ENCODE results near the gene FAM174B.
"Not testable (repeated sequence)": the region's sequence is repeated elsewhere in the genome, so short reads cannot be mapped to it uniquely, and the experiment has no call there.

FAM174B gene

DNA sequence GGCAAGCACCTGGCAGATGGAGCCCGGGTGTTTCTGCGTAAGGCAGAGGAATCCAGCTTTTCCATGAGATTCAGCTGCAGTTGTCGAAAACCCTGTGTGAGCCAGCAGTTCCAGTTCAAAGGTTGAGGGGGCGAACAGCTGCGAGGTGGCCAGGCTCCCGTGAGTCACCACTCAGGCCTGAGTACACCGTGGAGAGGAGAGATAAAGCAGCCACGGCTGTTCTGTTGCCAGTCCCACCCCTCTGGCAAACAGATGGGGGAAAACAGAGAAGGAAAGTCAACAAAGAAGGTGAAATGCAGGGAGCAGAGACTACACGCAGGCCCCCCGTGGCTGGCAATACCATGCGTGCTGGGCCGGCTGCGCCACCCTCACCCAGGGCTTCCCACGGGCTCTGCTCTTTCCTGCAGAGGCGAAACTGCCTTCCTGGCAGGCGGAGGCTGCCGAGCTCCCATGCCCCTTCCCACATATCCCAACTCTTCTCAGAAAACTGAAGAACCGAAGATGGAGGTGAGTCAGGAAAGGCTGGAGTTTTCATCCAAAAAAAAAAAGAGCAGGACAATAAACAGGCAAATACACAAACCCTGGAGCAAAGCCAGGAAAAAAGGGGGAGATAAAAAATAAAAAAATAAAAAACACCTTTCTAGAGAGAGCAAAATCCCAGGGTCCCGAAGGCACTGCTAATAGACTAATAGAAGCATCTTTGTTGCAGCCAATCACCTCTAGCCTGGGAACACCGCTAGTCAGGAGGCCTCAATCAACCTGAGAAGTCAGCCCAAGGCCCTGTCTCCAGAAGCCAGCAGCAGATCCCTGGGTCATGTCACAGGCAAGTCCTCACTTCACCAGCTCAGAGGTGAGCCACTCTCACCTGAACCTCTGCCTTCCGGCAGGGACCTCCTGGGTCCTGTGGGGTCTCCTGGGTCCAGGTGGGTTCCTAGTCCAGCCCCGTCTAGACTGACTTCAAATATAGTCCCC lies 37.7 kb downstream of the FAM174B start:
- DNase-seq (ENCODE audit: low spot score), result peak; percentile 54

DNA sequence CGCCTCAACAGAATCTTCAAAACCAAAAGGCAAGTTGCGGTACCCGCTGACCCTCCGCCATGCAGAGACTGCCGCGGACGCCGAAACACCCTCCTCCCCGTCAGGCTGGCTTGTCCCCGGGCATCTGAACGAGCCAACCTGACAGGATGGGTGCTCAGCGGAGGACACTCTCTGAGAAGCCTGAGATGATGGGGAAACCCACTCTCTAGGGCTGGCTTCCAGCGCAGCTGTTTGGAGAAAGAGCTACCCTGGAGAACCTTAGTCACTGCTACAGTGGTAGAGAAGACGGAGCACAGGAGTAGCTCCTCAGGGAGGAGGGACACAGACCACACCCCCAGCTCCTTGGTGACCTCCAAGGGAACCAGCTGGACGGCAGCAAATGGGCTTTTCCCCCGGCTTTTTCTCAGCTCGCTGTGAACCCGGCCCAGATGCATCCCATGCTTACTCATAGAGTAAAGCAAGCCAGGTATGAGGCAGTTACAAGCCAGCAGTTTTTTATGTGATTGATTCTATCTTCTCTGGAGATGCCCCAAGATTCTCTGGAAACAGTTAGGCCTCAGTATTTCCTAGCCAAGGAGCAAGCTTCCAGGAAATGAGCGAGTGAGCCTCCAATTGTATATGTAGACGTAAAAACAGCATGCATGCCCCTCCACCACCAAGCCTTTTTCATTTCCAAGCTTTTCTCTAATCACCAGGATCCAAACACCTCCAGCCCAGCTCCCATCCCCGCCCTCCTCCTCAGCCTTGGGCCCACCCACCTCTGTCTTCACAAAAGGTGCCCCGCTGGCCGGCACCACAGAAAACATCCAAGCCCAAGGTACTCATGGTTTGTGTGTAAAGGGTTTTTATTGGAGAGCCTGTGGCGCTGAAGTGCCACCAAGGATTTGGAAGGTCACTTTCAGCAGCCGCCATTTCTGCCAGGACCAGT lies 38.7 kb downstream of the FAM174B start:
- no peak for DNase-seq (ENCODE audit: low spot score)

DNA sequence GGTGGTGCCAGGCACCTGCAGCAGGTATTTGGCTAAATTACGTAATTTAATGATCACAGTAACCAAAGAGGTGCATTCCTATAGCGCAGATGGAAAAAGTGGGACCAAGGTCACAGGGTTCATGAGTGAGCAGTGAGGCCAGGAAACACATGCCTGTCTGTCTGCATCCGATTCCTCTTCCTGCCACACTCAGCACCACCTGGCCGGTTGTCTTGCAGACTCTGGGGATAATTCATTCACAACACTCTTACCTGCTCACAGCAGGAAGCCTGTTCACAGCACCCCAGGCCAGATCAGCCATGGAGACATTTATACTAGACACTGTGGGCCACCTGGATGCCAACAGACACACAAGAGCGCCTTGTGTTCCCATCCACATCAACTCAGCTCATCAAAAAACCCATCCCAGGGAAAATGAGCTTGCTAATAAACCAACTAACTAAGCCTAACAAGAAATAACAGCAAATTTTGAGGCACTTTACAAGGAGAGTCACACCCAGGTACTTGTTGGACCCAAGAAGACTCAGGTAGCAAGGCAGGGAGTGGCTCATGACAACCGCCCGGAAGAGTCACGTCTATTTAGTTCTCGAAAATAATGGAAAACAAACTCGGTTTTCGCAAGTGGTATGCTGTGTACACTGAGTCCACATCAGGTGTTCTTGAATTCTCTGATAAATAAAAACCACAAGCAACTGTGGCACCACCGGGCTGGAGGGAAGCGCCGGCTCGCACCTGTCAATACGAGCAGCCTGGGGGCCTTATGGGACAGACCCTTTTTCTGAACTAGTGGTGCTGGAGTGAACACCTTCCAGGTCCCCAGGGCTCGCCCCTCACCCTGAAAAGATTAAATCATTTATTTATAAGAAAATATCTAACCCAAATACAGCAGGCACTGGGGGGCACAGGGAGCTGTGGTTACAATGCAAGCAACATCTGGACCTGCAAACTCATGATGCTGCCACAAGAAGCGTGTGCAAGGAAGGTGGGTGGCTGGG lies 40.5 kb downstream of the FAM174B start:
- DNase-seq (ENCODE audit: low spot score), result no peak

DNA sequence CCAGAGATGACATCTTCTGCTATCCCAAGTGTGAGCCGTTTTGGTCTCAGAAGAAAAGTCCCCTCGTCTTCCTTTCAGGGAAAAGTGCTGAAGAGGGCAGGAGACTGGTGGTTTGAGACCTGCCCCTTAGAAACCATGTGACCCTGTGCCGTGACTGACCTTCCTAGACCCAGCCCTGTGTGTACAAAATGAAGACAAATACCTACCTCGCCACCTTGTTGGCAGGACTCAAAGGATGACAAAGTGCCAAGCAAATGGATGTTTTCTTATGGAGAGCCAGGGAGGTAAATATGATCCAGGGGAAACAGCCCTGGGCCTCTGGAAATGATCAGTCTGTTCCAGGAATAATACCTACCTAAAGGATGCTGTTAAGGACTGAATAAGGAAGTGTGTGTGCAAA lies 41.3 kb downstream of the FAM174B start:
- no peak for DNase-seq (ENCODE audit: low spot score)

DNA sequence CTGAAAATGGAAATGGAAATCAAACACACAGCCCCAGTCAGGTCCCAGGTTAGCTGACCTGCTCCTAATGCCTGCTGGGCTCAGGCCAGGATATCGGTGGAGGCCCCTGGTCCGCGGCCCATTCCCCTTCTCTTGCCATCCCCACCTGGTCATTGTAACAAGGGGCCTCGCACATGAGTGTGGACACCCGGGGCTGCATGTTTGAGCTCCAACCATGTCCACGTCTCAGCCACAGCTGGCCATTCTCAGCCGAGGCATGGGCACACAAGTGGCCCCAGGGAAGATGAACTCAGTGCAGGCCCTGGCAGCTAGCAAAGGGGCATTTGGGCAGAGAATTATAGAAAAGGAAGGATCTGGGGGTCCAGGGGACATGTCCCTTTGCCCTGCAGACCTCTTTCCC lies 41.7 kb downstream of the FAM174B start:
- DNase-seq (ENCODE audit: low spot score), result no peak

DNA sequence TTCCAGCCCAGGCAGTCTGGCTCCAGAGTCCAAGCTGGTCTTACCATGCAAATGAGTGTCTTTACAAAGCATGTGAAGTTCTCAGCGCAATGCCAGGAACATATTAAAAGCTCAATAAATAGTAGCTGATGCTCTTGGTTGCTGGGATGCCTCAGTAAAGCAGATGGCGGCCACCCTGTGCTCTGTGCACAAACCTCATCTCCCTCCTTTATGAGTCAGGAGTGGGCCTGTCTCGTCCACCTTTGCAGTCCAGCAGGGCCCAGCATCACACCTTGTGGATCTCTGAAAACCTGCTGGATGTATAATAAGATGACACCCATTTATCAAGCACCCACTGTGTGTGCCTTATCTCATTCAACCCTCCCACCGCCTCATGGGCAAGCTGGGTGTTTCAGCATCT lies 42.7 kb downstream of the FAM174B start:
- no peak for DNase-seq (ENCODE audit: low spot score)

DNA sequence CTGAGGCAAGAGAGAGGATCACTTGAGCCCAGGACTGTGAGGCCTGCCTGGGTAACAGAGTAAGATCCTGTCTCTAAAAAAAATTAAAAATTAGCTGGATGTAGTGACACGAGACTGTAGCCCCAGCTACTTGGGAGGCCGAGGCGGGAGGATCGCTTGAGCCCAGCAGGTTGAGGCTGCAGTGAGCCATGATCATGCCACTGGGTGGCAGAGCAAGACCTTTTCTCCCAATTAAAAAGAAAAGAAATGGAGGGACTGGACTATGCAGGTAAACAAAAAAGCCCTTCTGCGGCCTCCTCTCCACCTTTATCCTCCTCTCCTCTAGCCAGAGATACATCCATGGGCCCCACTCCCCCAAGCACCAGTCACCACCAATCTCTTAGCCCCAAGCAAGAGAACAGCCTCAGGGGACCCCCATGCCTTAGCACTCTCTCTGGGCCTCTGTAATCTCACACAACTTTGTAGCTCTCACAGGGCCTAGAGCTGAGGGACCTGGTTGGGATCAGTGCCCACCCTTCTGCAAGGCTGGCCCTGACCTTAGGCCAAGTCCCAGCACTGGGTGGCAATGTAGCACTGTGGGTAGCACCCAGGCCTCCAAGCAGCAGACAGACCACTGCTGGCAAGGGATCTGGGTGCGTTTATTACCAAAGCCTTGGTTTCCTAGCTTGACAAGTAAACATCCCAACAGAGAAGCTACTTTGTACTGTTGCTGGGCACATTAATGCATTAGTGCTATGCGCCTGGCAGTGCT lies 43.4 kb downstream of the FAM174B start:
- no peak for DNase-seq (ENCODE audit: low spot score)

DNA sequence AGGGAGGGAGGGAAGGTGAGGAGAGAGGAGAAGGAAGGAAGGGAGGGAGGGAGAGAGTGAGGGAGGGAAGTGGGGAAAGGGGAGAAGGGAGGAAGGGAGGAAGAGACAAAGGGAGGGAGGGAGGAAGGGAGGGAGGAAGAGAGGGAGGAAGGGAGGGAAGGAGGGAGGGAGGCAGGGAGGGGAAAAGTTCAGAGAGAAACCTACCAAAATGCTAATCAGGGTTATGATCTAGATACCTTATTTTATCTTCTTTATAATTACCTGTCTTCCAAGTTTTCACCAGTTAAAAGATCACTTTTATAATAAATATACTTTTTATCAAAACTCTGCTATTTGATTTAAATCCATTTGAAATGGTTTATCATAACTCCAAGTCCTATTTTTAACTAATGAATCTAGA lies 44.4 kb downstream of the FAM174B start:
- no peak for DNase-seq (ENCODE audit: low spot score)

DNA sequence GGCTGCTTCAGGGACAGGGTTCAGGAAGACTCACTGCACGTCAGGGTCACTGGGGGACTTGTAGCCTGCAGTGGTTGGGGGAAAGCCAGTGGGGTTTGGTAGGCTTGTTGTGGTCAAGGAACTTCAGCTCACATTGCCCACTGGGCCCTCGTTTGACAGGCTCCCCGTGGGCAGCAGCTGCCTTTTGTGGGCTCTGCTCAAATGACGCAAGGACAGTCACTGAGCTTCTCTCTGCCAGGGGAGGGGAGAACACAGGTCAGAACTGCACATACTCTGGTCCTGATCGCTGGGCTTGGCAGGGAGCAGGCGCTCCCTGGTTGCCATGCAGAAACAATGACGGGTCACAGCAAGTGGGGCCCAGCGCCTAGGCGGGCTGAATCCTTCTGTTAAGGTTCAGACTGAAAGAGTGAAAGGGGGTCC lies 45.5 kb downstream of the FAM174B start:
- DNase-seq (ENCODE audit: low spot score), result no peak

DNA sequence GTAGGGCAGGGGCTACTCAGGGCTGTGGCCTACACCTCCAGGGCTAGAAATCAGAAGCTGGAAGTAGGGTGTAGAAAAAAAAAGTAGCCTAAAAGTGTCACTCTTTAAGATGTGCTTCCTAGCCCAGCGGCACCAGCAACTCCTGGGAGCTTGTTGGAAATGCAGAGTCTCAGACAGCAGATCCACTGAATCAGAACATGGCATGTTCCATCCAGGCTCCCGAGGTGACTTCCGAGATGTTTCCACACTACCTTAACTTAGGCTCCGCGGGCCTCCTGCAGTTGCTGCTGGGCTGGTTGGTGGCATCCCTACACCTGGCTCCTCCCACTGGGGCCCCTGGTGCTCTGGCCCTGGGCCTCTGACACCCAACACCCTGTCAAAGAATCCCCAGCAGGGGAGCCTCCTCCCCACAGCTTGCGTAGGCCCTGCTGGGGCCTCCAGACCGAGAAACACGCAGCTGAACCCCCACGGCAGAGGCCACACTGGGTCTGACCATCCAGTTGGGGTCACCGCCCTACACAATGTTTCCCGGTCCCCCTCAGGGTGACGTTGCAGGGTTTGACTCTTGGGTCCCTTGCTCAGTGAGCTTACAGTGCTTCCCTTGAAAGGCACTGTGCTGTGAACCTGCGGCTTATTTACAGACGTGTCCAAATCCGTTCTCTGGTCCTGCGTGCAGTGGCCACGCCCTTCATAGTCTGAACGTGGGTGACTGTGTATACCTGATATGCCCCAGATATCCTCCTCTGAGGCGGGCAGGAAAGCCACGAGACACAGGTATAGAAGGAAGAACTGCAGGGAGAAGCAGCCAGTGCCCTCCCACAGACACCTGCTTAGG lies 46.5 kb downstream of the FAM174B start:
- no peak for DNase-seq (ENCODE audit: low spot score)

DNA sequence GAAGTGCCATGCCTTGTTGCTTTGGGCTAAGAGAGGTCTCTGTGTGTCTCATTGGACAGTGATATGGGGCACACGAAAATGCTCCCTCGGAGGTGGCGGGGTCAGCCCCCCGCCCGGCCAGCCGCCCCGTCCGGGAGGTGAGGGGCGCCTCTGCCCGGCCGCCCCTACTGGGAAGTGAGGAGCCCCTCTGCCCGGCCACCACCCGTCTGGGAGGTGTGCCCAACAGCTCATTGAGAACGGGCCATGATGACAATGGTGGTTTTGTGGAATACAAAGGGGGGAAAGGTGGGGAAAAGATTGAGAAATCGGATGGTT lies 48.8 kb downstream of the FAM174B start:
- not testable (repeated sequence) for DNase-seq (ENCODE audit: low spot score)

DNA sequence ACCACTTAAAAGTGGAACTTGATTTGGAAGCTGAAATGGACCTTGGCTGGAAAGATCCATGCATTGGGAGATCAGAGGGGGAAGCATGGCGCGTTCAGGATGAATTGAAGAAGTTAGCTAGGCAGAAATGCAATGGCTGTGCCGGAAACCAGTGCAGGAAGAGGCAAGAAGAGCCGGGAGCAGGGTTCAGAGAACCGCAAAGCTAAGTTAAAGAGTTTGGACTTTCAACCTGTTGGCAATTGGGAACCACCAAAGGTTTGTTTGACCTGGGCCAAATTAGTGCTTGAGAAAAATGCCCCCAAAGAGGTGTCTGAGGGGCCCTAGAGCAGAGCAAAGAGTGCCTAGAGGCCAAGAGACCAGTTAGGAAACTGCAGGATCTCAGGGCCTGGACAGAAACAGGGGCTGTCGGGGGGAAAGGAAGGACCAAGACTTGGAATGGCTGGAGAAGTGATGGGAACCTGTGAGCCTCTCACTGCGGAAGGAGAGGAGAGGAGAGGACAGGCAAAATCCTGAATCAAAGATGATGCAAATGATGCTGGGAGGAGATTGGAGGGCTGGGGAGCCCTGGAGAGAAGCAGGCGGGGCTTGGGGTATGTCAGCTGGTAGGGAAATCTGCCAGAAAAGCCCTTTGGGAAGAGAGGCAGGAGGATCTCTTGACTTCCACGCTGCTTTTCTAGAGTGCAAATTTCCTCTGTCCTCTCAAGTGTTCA lies 49.3 kb downstream of the FAM174B start:
- no peak for DNase-seq (ENCODE audit: low spot score)

DNA sequence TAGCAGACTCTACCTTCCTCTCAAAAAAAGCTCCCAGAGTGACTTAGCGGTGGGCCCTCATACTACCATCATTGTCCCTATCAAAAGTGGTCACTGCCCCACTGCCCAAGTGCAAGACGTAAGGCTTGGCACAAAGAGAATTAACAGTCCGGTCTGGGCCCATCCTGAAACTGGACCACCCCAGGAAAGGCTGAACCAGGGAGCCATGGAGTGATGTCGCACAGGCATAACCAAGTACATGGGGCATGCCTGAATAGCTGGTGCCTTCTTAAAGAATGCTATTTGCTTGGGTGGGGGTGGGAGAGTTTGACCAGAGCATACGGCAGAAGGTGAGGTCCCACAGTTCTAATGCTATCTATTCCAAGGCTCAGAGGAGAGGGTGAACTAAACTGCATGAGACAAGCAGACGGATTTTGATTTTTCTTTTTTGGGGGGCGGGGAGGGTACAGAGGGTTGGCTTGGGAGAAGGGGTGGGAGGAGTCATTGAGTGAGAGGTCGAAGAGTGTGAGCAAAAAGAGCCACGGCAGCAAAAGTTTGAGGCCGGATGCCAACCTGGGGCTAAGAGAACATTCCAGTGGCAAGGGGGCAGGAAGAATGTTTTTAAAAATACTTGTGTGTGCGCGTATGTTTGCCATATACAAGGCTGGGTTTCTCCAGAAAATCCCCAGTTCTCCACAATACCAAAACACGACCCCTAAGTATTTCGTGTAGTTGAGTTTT lies 50.2 kb downstream of the FAM174B start:
- DNase-seq (ENCODE audit: low spot score), result no peak

DNA sequence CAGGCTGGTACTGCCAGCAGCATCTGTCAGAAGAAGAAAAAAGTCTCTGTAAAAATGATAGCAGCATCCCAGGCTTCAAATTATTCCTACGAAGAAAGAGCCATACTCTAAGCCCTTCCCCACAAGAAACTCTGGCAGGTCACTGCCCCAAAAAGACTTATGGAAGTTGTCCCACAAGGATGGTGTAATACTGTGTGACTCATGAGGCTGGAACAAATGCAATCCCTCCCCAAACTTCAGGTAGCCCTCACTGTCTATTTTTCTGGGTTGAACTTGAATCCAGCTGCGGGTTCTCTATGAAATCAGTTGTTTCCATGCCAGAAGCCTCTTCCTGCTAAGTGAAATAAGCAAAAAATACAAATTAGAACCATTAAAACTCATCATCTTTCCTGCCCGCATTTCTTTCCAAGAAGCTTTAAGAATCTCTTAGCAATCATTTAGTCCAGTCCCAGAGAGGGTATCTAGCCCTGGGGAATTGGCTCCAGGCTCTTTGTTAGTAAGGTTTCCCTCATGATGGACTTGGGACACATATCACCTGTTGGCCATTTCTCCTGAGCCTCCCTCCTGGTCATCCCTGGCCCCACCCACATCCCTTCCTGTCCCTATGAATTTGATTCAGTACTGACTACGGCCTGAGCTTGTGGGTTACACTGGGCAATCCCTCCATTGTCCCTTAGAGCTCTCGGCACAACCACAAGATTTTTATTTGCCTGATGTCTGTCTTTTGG lies 51.7 kb downstream of the FAM174B start:
- DNase-seq (ENCODE audit: low spot score), result no peak

DNA sequence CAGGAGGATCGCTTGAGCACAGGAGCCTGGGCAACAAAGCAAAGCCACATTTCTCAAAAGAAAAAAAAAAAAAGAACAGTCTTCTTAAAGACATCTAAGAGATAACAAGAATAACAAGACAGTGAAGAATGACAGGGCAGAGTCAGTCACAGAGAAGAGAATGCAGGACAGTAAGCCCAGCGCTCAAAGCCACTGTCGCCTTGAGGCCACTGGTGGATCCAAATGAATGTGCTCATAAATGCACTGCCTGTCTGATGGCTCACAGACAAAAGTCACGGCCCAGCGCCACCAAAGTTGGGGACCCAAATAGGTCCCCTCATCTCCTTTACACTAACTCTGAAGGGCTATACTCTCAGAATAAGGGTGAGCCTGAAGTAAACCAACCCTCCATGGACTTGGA lies 52.3 kb downstream of the FAM174B start:
- no peak for DNase-seq (ENCODE audit: low spot score)

DNA sequence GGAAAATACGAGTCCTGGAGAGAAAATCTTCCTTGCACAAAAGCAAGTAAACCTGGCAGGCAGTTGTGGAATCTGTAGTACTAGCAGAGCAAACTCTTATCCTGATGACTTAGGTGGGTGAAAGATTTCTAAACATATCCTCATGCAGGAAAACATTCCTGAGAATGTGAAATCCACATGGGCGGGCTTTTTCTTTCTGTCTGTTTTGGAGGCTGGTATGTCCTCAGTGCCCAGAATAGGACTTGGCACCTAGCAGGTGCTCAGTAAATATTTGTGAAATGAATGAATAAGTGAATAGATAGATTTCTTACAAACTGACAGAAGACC lies 53.3 kb downstream of the FAM174B start:
- no peak for DNase-seq (ENCODE audit: low spot score)

DNA sequence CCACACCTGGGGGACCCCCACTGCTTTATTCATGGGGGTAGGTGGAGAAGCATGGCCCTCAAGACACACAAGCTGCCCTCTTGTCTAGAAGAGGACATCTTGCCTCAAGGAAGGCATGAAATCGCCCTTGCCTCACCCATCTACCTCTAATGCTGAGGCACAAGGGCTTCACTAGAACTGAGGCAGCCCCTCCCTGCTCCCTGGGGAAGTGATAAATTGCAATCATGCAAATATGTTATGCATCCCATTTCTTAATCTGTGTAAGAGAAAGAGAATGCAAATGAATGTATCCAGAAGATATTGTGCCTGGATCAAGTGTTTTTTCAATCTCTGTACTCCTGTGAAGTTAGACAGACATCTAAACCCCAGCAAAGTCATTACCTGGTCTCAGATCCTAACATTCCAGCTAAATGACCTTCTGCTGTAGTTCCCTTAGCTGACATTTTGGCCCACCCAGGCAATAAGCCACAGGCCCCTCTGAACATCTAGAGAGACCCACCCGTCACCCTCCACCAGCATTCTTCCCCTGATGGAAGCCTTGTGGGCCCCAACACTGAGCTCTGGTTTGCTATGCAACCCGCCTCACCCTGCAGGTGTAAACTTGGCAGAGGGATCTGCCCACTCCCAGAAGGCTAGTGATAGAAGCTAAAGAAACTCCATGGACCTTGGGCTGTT lies 53.8 kb downstream of the FAM174B start:
- no peak for DNase-seq (ENCODE audit: low spot score)

DNA sequence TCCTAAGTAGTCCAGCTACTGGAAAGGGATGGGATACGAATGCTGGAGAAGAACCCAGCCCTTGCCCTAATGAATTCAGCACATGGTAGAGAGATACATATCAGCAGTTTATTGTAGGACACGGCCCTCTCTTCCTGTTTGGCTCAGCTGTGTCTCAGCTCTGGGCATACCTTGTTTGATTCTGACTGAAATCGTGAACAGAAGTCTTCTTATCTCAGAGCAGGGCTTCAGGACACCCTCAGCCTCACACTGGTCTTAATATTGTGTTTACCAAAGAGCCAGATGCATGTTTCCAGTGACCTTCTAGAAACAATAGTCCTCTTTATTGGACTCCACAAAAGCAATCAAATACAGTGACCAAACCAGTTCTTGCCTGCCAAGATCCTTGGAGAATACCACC lies 54.7 kb downstream of the FAM174B start:
- DNase-seq (ENCODE audit: low spot score), result no peak

All from HuH-7 (cell line).